GM18858 (cell line): ENCODE results near the gene FGGY.
"Not testable (repeated sequence)": the region's sequence is repeated elsewhere in the genome, so short reads cannot be mapped to it uniquely, and the experiment has no call there.

Experiments
- ATAC-seq: cut with Tn5 transposase; IDR thresholded peaks from one replicate; pipeline ENCODE4 v1.9.1; 2021; ENCODE audit not compliant: unreplicated experiment

Gene FGGY

GRCh38 chr1:59477286-59477685, 180.4 kb downstream of the FGGY start:
- ATAC-seq = no peak

- ATAC-seq = no peak
These were observed 181.0 kb downstream of the FGGY start for GRCh38 chr1:59477867-59478266.

GRCh38 chr1:59478822-59479221, 181.9 kb downstream of the FGGY start:
- no peak for ATAC-seq

- ATAC-seq = no peak
These were observed 183.4 kb downstream of the FGGY start for GRCh38 chr1:59480188-59480888.

- no peak for ATAC-seq
These were observed 185.1 kb downstream of the FGGY start for GRCh38 chr1:59481881-59482505.

GRCh38 chr1:59482986-59483385, 186.1 kb downstream of the FGGY start:
- no peak for ATAC-seq

- no peak for ATAC-seq
These were observed 187.2 kb downstream of the FGGY start for GRCh38 chr1:59484096-59484495.

- no peak for ATAC-seq
These were observed 188.3 kb downstream of the FGGY start for GRCh38 chr1:59485171-59485570.

GRCh38 chr1:59485949-59486348, 189.1 kb downstream of the FGGY start:
- no peak for ATAC-seq

GRCh38 chr1:59486615-59487014, 189.7 kb downstream of the FGGY start:
- ATAC-seq = no peak

GRCh38 chr1:59487335-59488031, 190.6 kb downstream of the FGGY start:
- ATAC-seq = no peak

- no peak for ATAC-seq
These were observed 195.6 kb downstream of the FGGY start for GRCh38 chr1:59492500-59492899.

GRCh38 chr1:59494145-59494833, 197.4 kb downstream of the FGGY start:
- no peak for ATAC-seq

GRCh38 chr1:59496156-59496555, 199.3 kb downstream of the FGGY start:
- ATAC-seq = not testable (repeated sequence)

GRCh38 chr1:59497616-59498015, 200.7 kb downstream of the FGGY start:
- no peak for ATAC-seq

GRCh38 chr1:59498640-59499039, 201.7 kb downstream of the FGGY start:
- ATAC-seq = no peak

- ATAC-seq = no peak
These were observed 202.5 kb downstream of the FGGY start for GRCh38 chr1:59499273-59499942.

- no peak for ATAC-seq
These were observed 203.2 kb downstream of the FGGY start for GRCh38 chr1:59499943-59500569.

- no peak for ATAC-seq
These were observed 204.3 kb downstream of the FGGY start for GRCh38 chr1:59500950-59501742.
